Osteocyte (in vitro differentiated cells): Measurements from ENCODE around the gene SPDYE17. TPM values are rescaled to one million over a fixed set of nuclear protein-coding genes. Genes with fewer than 3 reads are reported as not detected.

Experiments
- total RNA-seq: library from RNA; stranded (reverse); gene quantifications from 2 replicates; pipeline ENCODE4 v1.2.1, GENCODE V29; 2021

SPDYE17 gene
- total RNA-seq, 1 donor from 2014 or later = not detected

Other genes with a start within 250 kb of the SPDYE17 start
- 0.99 TPM in 1 of 2 replicates, not detected in the other for gene SPDYE18, start 30.2 kb upstream of the SPDYE17 start, total RNA-seq
- 3.3 and 5.1 TPM in 2 replicates for gene CCDC146, start 90.3 kb upstream of the SPDYE17 start, total RNA-seq
- 0.08 and 0.16 TPM in 2 replicates for gene FGL2, start 167.5 kb upstream of the SPDYE17 start, total RNA-seq